Measurements from ENCODE around the gene STEAP1.

DNA sequence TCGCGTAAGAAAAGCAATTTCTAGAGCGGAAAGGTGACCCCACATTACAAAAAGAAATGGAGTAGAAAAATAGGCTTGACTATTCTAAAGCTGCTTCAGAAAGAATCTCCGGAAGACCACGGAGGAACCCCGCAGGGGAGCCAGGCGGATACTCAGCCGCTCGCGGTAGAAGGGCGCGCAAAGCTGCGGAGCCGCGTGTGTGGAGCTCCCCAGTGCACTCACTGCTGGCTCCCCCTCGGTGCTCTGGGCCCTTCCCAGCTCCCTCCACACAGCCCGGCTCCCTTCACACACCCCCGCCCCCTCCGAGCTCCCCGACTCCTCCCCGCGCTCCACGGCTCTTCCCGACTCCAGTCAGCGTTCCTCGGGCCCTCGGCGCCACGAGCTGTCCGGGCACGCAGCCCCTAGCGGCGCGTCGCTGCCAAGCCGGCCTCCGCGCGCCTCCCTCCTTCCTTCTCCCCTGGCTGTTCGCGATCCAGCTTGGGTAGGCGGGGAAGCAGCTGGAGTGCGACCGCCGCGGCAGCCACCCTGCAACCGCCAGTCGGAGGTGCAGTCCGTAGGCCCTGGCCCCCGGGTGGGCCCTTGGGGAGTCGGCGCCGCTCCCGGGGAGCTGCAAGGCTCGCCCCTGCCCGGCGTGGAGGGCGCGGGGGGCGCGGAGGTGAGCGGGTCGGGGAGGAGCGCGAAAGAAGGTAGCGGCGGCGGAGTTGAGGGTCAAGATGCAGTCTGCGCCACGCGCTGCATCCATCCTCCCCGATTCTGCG, 57.3 kb downstream of the STEAP1 start, which contains the start of gene STEAP2:
- TF ChIP-seq, protein P1, sequence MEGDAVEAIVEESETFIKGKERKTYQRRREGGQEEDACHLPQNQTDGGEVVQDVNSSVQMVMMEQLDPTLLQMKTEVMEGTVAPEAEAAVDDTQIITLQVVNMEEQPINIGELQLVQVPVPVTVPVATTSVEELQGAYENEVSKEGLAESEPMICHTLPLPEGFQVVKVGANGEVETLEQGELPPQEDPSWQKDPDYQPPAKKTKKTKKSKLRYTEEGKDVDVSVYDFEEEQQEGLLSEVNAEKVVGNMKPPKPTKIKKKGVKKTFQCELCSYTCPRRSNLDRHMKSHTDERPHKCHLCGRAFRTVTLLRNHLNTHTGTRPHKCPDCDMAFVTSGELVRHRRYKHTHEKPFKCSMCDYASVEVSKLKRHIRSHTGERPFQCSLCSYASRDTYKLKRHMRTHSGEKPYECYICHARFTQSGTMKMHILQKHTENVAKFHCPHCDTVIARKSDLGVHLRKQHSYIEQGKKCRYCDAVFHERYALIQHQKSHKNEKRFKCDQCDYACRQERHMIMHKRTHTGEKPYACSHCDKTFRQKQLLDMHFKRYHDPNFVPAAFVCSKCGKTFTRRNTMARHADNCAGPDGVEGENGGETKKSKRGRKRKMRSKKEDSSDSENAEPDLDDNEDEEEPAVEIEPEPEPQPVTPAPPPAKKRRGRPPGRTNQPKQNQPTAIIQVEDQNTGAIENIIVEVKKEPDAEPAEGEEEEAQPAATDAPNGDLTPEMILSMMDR (IDR thresholded peaks at IDR 0.05) = peak; percentile 46 to 79 (median 48)
- TF ChIP-seq POLR2A (IDR thresholded peaks at IDR 0.05; ENCODE audit: low read depth) (peak; percentile 52), EP300 (IDR thresholded peaks at IDR 0.05) (no peak)
